HepG2 (cell line): ENCODE data around the gene MAN2A2. TPM values are rescaled to one million over a fixed set of nuclear protein-coding genes. Genes with fewer than 3 reads are reported as not detected.

Source experiments
- AKAP8 ChIP-seq: sonication (generic); formaldehyde crosslinking; IDR thresholded peaks from 2 replicates; pipeline ENCODE4 v1.5.1; 2020; ENCODE audit warnings: mild to moderate bottlenecking, missing genetic modification reagents
- ARHGAP35 ChIP-seq: sonication (generic); formaldehyde crosslinking; IDR thresholded peaks from 2 replicates; pipeline ENCODE4 v1.9.0; 2022; ENCODE audit warnings: mild to moderate bottlenecking, inconsistent platforms, moderate library complexity, missing genetic modification reagents, borderline replicate concordance
- ARNTL ChIP-seq: sonication (generic); formaldehyde crosslinking; IDR thresholded peaks from 2 replicates; pipeline ENCODE4 v1.4.0; 2020; ENCODE audit warnings: mild to moderate bottlenecking, missing genetic modification reagents
- EP300 ChIP-seq, 3 experiments: sonication (generic) in 1 of 3; formaldehyde crosslinking in 1 of 3; IDR thresholded peaks; 2 replicates each; pipeline versions ENCODE4 v1.5.1 to v1.6.1; 2011 to 2020; ENCODE audit warnings: low read depth in 2 of 3, low read length in 2 of 3, borderline replicate concordance in 1 of 3, improper control_type of control experiment in 1 of 3, mild to moderate bottlenecking in 1 of 3, missing genetic modification reagents in 1 of 3, moderate library complexity in 1 of 3
- HMG20B ChIP-seq: conservative IDR thresholded peaks from 2 replicates; pipeline ENCODE4 v1.6.1; 2016; ENCODE audit warnings: missing genetic modification reagents, missing compliant biosample characterization
- HNRNPL ChIP-seq: fragments of 200-400 bp; formaldehyde crosslinking; IDR thresholded peaks from 2 replicates; pipeline ENCODE4 v1.6.1; 2017; ENCODE audit warnings: mild to moderate bottlenecking, low read depth, low read length
- MTA3 ChIP-seq: sonication (generic); formaldehyde crosslinking; IDR thresholded peaks from 2 replicates; pipeline ENCODE4 v1.4.0; 2020; ENCODE audit warnings: missing genetic modification reagents
- MYC ChIP-seq: sonication (generic); formaldehyde crosslinking; IDR thresholded peaks from 2 replicates; pipeline ENCODE4 v1.9.0; 2021; ENCODE audit warnings: missing genetic modification reagents, borderline replicate concordance
- NPAS2 ChIP-seq: sonication (generic); formaldehyde crosslinking; IDR thresholded peaks from 2 replicates; pipeline ENCODE4 v1.8.0; 2022; ENCODE audit warnings: mild to moderate bottlenecking, missing genetic modification reagents, borderline replicate concordance
- RARG ChIP-seq: sonication (generic); formaldehyde crosslinking; IDR thresholded peaks from 2 replicates; pipeline ENCODE4 v1.4.0; 2020; ENCODE audit warnings: low read depth, mild to moderate bottlenecking, missing genetic modification reagents
- SPEN ChIP-seq: sonication (generic); formaldehyde crosslinking; IDR thresholded peaks from 2 replicates; pipeline ENCODE4 v1.5.1; 2020; ENCODE audit warnings: low read depth, mild to moderate bottlenecking, missing genetic modification reagents
- SRSF4 ChIP-seq: fragments of 200-400 bp; formaldehyde crosslinking; IDR thresholded peaks from one replicate; pipeline ENCODE4 v1.6.1; 2018; ENCODE audit warnings: mild to moderate bottlenecking, low read depth, low read length, moderate library complexity; ENCODE audit not compliant: poor library complexity, severe bottlenecking
- YEATS2 ChIP-seq: sonication (generic); formaldehyde crosslinking; IDR thresholded peaks from 2 replicates; pipeline ENCODE4 v1.4.0; 2020; ENCODE audit warnings: missing genetic modification reagents, borderline replicate concordance
- ZFP41 ChIP-seq: sonication (generic); formaldehyde crosslinking; IDR thresholded peaks from 2 replicates; pipeline ENCODE4 v1.4.0; 2020; ENCODE audit warnings: mild to moderate bottlenecking, missing genetic modification reagents, borderline replicate concordance
- ZMYM3 ChIP-seq: sonication (generic); formaldehyde crosslinking; IDR thresholded peaks from 2 replicates; pipeline ENCODE4 v1.5.1; 2020; ENCODE audit warnings: mild to moderate bottlenecking, missing genetic modification reagents
- ZNF138 ChIP-seq: sonication (generic); formaldehyde crosslinking; IDR thresholded peaks from 2 replicates; pipeline ENCODE4 v1.5.0; 2020; ENCODE audit warnings: mild to moderate bottlenecking, low read depth, missing genetic modification reagents
- ZNF468 ChIP-seq: sonication (generic); formaldehyde crosslinking; IDR thresholded peaks from 2 replicates; pipeline ENCODE4 v1.8.0; 2022; ENCODE audit warnings: mild to moderate bottlenecking, moderate library complexity, missing genetic modification reagents
- ZNF776 ChIP-seq: sonication (generic); formaldehyde crosslinking; IDR thresholded peaks from 2 replicates; pipeline ENCODE4 v1.4.0; 2020; ENCODE audit warnings: mild to moderate bottlenecking, missing genetic modification reagents
- ZNF781 ChIP-seq: sonication (generic); formaldehyde crosslinking; IDR thresholded peaks from 2 replicates; pipeline ENCODE4 v1.5.1; 2020; ENCODE audit warnings: borderline replicate concordance, mild to moderate bottlenecking, missing genetic modification reagents; ENCODE audit errors: not compliant biosample characterization
- polyA plus RNA-seq, 8 experiments: library from polyadenylated mRNA; depleted of rRNA in 3 of 8; stranded (reverse) in 7 of 8; unstranded in 1 of 8; fragments of >200 nt; fragmentation: Illumina TruSeq in 4 of 8; extraction: Trizol in 4 of 8; gene quantifications; 2 replicates each; pipeline versions ENCODE4 v1.2.1 to v1.2.3, GENCODE V29; 2011 to 2016; ENCODE audit warnings: low read depth in 4 of 8, missing spikeins in 1 of 8, mixed read lengths in 1 of 8; ENCODE audit not compliant: insufficient read depth in 1 of 8
- total RNA-seq, 5 experiments: library from RNA; depleted of rRNA; stranded (reverse); fragments of >200 nt; fragmentation: Illumina TruSeq; extraction: Trizol; gene quantifications; 2 replicates each; pipeline ENCODE4 v1.2.3, GENCODE V29; 2016; ENCODE audit warnings: low read depth in 1 of 5
- TF ChIP-seq, protein P1 (sequence below): sonication (generic); formaldehyde crosslinking; IDR thresholded peaks from 2 replicates; pipeline ENCODE4 v1.8.0; 2022; ENCODE audit warnings: mild to moderate bottlenecking, missing genetic modification reagents; ENCODE audit not compliant: insufficient replicate concordance
- TF ChIP-seq, protein P2 (sequence below): IDR thresholded peaks from 2 replicates; pipeline ENCODE4 v1.6.1; 2016; ENCODE audit warnings: low read depth, control low read depth
- TF ChIP-seq, protein P3 (sequence below): sonication (generic); formaldehyde crosslinking; IDR thresholded peaks from 2 replicates; pipeline ENCODE4 v1.4.0; 2020; ENCODE audit warnings: missing genetic modification reagents
- TF ChIP-seq, protein P4 (sequence below): sonication (generic); formaldehyde crosslinking; IDR thresholded peaks from 2 replicates; pipeline ENCODE4 v1.8.0; 2022; ENCODE audit warnings: mild to moderate bottlenecking, missing genetic modification reagents, borderline replicate concordance
- TF ChIP-seq, protein P5 (sequence below): IDR thresholded peaks from 2 replicates; pipeline ENCODE4 v1.6.1; 2012; ENCODE audit warnings: inconsistent platforms

The MAN2A2 gene
- total and polyA plus RNA-seq, 2 of the 13 experiments (the other 11 are each of a cell fraction or from before 2014, with no cell fraction given): 17.5 to 51.5 TPM

DNA sequence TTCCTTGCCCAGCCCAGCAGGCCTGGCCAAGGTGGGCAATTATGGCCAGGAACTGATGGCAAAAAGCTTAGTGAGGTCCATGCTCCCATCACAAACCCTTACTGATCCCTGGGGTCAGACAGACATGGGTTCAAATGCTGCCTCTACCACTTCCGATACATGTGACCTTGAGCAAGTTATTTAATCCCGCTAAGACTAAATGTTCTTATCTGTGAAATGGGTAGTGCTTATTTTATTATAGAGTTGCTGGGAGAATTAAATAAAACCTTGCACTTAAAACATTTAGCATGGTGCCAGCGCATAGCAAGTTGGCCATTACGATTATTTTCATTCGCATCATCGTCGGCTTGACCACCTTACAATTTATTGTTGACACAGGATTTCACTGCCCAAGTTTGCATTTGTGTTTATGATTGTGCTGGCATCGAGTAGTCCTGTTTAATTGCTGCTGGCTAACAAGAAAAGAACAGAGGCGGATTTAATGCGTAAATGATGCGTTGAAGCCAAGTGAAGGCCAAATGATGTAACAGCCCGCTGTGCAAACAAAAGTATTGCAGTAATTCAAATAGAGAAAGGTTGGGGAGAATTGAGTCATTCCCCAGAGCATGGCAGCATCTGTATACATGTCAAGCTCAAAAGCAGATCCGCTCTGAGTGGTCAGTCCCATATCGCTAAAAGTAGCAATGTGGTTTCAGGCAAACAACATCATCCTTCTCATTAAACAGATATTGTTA, 42.0 kb upstream of the MAN2A2 start (continued):
- TF ChIP-seq SRSF4 (no peak), EP300 (IDR thresholded peaks at IDR 0.05; ENCODE audit: low read depth in 2 of 2, low read length in 2 of 2) (peak; percentile 74 to 88), EP300 (CRISPR knock-in tag; IDR thresholded peaks at IDR 0.05; ENCODE audit: borderline replicate concordance) (peak; percentile 91; the same call in 1 of the 2 replicates), MYC (CRISPR knock-in tag) (no peak), ZFP41 (no peak), MTA3 (CRISPR knock-in tag) (no peak), ZNF468 (CRISPR knock-in tag) (no peak), SPEN (CRISPR knock-in tag) (no peak), ZMYM3 (CRISPR knock-in tag) (peak; percentile 39; the same call in 1 of the 2 replicates), ARHGAP35 (CRISPR knock-in tag) (no peak), ZNF138 (CRISPR knock-in tag) (no peak), ARNTL (CRISPR knock-in tag) (no peak), NPAS2 (CRISPR knock-in tag) (no peak), HNRNPL (no peak), HMG20B (peak; percentile 32; the same call in 1 of the 2 replicates), AKAP8 (CRISPR knock-in tag) (no peak), YEATS2 (CRISPR knock-in tag) (peak; percentile 26; the same call in 1 of the 2 replicates), ZNF781 (CRISPR knock-in tag) (no peak), ZNF776 (CRISPR knock-in tag) (no peak), RARG (CRISPR knock-in tag) (no peak)
- TF ChIP-seq, protein P1, sequence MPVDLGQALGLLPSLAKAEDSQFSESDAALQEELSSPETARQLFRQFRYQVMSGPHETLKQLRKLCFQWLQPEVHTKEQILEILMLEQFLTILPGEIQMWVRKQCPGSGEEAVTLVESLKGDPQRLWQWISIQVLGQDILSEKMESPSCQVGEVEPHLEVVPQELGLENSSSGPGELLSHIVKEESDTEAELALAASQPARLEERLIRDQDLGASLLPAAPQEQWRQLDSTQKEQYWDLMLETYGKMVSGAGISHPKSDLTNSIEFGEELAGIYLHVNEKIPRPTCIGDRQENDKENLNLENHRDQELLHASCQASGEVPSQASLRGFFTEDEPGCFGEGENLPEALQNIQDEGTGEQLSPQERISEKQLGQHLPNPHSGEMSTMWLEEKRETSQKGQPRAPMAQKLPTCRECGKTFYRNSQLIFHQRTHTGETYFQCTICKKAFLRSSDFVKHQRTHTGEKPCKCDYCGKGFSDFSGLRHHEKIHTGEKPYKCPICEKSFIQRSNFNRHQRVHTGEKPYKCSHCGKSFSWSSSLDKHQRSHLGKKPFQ: no peak
- TF ChIP-seq, protein P2, sequence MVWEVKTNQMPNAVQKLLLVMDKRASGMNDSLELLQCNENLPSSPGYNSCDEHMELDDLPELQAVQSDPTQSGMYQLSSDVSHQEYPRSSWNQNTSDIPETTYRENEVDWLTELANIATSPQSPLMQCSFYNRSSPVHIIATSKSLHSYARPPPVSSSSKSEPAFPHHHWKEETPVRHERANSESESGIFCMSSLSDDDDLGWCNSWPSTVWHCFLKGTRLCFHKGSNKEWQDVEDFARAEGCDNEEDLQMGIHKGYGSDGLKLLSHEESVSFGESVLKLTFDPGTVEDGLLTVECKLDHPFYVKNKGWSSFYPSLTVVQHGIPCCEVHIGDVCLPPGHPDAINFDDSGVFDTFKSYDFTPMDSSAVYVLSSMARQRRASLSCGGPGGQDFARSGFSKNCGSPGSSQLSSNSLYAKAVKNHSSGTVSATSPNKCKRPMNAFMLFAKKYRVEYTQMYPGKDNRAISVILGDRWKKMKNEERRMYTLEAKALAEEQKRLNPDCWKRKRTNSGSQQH (CRISPR knock-in tag): no peak
- TF ChIP-seq, protein P3, sequence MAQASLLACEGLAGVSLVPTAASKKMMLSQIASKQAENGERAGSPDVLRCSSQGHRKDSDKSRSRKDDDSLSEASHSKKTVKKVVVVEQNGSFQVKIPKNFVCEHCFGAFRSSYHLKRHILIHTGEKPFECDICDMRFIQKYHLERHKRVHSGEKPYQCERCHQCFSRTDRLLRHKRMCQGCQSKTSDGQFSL: no peak
- TF ChIP-seq, protein P4, sequence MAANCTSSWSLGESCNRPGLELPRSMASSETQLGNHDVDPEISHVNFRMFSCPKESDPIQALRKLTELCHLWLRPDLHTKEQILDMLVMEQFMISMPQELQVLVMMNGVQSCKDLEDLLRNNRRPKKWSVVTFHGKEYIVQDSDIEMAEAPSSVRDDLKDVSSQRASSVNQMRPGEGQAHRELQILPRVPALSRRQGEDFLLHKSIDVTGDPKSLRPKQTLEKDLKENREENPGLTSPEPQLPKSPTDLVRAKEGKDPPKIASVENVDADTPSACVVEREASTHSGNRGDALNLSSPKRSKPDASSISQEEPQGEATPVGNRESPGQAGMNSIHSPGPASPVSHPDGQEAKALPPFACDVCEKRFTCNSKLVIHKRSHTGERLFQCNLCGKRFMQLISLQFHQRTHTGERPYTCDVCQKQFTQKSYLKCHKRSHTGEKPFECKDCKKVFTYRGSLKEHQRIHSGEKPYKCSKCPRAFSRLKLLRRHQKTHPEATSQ: no peak
- TF ChIP-seq, protein P5, sequence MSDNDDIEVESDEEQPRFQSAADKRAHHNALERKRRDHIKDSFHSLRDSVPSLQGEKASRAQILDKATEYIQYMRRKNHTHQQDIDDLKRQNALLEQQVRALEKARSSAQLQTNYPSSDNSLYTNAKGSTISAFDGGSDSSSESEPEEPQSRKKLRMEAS: 0 out of 2 replicates have a peak, but pooled peaks have one; percentile 13
